DND-41 (cell line): ENCODE results near the gene MARS1.

ENCODE experiments used
- EZH2 ChIP-seq: IDR thresholded peaks from 3 replicates; pipeline ENCODE4 v1.6.1; 2012; ENCODE audit warnings: borderline replicate concordance, low read depth, mild to moderate bottlenecking, moderate library complexity, low read length, inconsistent platforms; ENCODE audit not compliant: severe bottlenecking
- TF ChIP-seq, protein P1 (sequence below): IDR thresholded peaks from 2 replicates; pipeline ENCODE4 v1.5.1; 2012; ENCODE audit warnings: borderline replicate concordance, low read length, moderate library complexity, mild to moderate bottlenecking; ENCODE audit not compliant: poor library complexity, severe bottlenecking; ENCODE audit errors: extremely low read depth

DNA sequence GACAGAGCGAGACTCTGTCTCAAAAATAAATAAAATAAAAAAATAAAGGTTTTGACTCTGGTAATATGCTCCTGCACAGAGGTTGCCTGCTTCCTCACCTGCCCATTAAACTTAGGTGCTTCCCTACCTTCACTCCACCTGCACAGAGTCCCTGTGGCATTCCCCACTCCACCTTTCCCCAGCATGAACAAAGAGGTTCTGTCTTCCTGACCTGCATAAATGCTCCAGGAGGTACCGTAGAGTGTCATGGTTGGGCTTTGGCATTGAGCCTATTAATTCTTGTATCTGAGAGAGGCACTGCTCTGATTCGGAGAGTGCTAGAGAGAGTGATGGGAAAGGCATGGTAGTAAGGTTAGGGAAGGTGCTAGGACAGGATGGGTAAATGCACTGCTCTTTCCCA lies 14.5 kb upstream of the MARS1 start:
- TF ChIP-seq, protein P1, sequence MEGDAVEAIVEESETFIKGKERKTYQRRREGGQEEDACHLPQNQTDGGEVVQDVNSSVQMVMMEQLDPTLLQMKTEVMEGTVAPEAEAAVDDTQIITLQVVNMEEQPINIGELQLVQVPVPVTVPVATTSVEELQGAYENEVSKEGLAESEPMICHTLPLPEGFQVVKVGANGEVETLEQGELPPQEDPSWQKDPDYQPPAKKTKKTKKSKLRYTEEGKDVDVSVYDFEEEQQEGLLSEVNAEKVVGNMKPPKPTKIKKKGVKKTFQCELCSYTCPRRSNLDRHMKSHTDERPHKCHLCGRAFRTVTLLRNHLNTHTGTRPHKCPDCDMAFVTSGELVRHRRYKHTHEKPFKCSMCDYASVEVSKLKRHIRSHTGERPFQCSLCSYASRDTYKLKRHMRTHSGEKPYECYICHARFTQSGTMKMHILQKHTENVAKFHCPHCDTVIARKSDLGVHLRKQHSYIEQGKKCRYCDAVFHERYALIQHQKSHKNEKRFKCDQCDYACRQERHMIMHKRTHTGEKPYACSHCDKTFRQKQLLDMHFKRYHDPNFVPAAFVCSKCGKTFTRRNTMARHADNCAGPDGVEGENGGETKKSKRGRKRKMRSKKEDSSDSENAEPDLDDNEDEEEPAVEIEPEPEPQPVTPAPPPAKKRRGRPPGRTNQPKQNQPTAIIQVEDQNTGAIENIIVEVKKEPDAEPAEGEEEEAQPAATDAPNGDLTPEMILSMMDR: no peak
- TF ChIP-seq EZH2: no peak
